ENCODE measurements around the gene LRIF1.

Gene LRIF1

DNA sequence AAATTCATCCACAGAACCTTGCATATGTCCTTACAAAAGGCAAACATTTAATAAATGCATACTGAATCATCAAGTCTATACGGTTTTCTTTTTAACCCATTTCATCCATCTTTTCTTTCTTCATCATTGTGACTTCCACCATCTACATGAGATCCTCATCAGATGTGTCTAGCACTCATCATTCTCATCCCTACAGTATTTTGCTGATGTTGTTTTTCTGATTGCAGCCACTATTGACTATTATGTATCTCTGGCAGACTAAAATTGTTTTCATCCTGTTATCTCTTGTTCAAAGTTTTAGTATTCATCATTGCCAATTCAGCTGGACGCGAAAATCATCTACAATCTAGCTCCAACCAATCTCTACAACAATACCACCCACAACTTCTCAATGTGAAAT is 5.9 kb downstream of the LRIF1 start:
- Histone ChIP-seq H3K4me3 (ENCODE audit: insufficient read depth, low read length, poor library complexity, severe bottlenecking) (no peak overlapping the region), H3K9me3 (ENCODE audit: insufficient read depth, low read length) (no peaks in the 10 kb centered on the region), H3K27me3 (ENCODE audit: low read length) (no peaks in the 10 kb centered on the region), H3K9me2 (replicated peaks; ENCODE audit: insufficient read depth, low read length) (no peaks in the 10 kb centered on the region), H3F3A (ENCODE audit: insufficient read depth) (no peaks in the 10 kb centered on the region; the same call in 1 of the 2 replicates), H3K27ac (ENCODE audit: low read depth, low read length) (no peak overlapping the region), H3K79me2 (ENCODE audit: insufficient read depth, low read length) (peaks cover 54% of the 10 kb centered on the region), H4K20me1 (ENCODE audit: low read depth, low read length) (no peaks in the 10 kb centered on the region), H3K36me3 (ENCODE audit: low read length) (peaks cover 20% of the 10 kb centered on the region; the same call in 1 of the 2 replicates), H3K9ac (ENCODE audit: low read length) (no peak overlapping the region), H2AFZ (ENCODE audit: low read depth, low read length, severe bottlenecking) (no peak overlapping the region), H3K4me2 (ENCODE audit: low read depth, low read length, poor library complexity, severe bottlenecking) (no peak overlapping the region)
- no peak for TF ChIP-seq EZH2phosphoT487 (conservative IDR thresholded peaks at IDR 0.05; ENCODE audit: low read length)
- TF ChIP-seq, protein P1, sequence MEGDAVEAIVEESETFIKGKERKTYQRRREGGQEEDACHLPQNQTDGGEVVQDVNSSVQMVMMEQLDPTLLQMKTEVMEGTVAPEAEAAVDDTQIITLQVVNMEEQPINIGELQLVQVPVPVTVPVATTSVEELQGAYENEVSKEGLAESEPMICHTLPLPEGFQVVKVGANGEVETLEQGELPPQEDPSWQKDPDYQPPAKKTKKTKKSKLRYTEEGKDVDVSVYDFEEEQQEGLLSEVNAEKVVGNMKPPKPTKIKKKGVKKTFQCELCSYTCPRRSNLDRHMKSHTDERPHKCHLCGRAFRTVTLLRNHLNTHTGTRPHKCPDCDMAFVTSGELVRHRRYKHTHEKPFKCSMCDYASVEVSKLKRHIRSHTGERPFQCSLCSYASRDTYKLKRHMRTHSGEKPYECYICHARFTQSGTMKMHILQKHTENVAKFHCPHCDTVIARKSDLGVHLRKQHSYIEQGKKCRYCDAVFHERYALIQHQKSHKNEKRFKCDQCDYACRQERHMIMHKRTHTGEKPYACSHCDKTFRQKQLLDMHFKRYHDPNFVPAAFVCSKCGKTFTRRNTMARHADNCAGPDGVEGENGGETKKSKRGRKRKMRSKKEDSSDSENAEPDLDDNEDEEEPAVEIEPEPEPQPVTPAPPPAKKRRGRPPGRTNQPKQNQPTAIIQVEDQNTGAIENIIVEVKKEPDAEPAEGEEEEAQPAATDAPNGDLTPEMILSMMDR (IDR thresholded peaks at IDR 0.05; ENCODE audit: insufficient read depth, low read length, poor library complexity, severe bottlenecking): no peak

DNA sequence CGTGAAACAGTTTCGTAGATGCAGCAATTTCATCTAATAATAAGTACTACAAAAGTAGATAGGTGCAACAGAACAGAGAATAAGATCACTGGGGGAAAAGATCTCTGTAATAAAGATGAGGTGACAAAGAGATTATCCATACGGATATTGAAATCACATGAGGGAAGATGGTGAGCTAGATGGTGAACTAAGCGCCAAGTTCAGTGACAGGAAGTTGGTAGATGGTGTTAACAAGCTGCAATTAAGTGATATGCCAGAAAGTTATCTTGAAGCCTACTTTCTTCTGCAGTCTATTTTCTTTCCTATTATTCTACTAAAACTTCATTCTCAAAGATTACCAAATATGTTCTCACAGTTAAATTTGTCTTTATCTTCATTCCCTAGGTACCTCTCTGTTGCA is 7.1 kb downstream of the LRIF1 start:
- no peak overlapping the region for H3K9ac ChIP-seq (ENCODE audit: low read length)
- no peaks in the 10 kb centered on the region for H3F3A ChIP-seq (ENCODE audit: insufficient read depth)
- H3K79me2 ChIP-seq (ENCODE audit: insufficient read depth, low read length): peaks cover 43% of the 10 kb centered on the region
- no peaks in the 10 kb centered on the region for H3K27me3 ChIP-seq (ENCODE audit: low read length)
- no peak overlapping the region for H3K27ac ChIP-seq (ENCODE audit: low read depth, low read length)
- H3K9me3 ChIP-seq (ENCODE audit: insufficient read depth, low read length): no peaks in the 10 kb centered on the region
- no peak overlapping the region for H2AFZ ChIP-seq (ENCODE audit: low read depth, low read length, severe bottlenecking)
- H4K20me1 ChIP-seq (ENCODE audit: low read depth, low read length): no peaks in the 10 kb centered on the region
- H3K36me3 ChIP-seq (ENCODE audit: low read length): peaks cover 14% of the 10 kb centered on the region
- no peak overlapping the region for H3K4me3 ChIP-seq (ENCODE audit: insufficient read depth, low read length, poor library complexity, severe bottlenecking)
- TF ChIP-seq, protein P1 (IDR thresholded peaks at IDR 0.05; ENCODE audit: insufficient read depth, low read length, poor library complexity, severe bottlenecking): no peak
- no peak for TF ChIP-seq EZH2phosphoT487 (conservative IDR thresholded peaks at IDR 0.05; ENCODE audit: low read length)
- no peak overlapping the region for H3K4me2 ChIP-seq (ENCODE audit: low read depth, low read length, poor library complexity, severe bottlenecking)
- no peaks in the 10 kb centered on the region for H3K9me2 ChIP-seq (replicated peaks; ENCODE audit: insufficient read depth, low read length)

DNA sequence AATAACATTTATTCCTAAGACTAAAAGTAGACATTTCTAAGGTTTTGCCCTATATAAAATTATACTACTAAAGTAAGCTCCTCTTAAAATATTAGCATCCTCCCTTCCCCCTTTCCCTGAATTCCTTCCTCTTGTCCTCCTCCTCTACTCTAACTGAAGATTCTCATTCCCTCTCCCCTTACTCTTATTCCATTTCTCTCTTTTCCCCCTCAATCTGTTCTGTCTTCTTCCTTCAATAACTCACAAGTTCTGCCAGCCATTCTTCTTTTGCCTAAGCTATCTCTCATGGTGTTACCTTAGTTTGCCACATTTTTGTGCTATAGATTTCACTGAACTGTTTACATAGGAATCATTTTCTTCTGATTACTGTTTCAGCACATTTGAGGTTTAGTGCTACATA is 10.7 kb downstream of the LRIF1 start:
- Histone ChIP-seq H3K79me2 (ENCODE audit: insufficient read depth, low read length) (peaks cover 13% of the 10 kb centered on the region; the same call in 1 of the 2 replicates), H2AFZ (ENCODE audit: low read depth, low read length, severe bottlenecking) (no peak overlapping the region), H3K4me2 (ENCODE audit: low read depth, low read length, poor library complexity, severe bottlenecking) (no peak overlapping the region), H3F3A (ENCODE audit: insufficient read depth) (no peaks in the 10 kb centered on the region), H3K27ac (ENCODE audit: low read depth, low read length) (no peak overlapping the region), H3K9me2 (replicated peaks; ENCODE audit: insufficient read depth, low read length) (no peaks in the 10 kb centered on the region), H3K27me3 (ENCODE audit: low read length) (no peaks in the 10 kb centered on the region), H3K9ac (ENCODE audit: low read length) (no peak overlapping the region), H4K20me1 (ENCODE audit: low read depth, low read length) (no peaks in the 10 kb centered on the region), H3K9me3 (ENCODE audit: insufficient read depth, low read length) (no peaks in the 10 kb centered on the region), H3K4me3 (ENCODE audit: insufficient read depth, low read length, poor library complexity, severe bottlenecking) (no peak overlapping the region), H3K36me3 (ENCODE audit: low read length) (peaks cover 10% of the 10 kb centered on the region)
- no peak for TF ChIP-seq EZH2phosphoT487 (conservative IDR thresholded peaks at IDR 0.05; ENCODE audit: low read length)
- TF ChIP-seq, protein P1 (IDR thresholded peaks at IDR 0.05; ENCODE audit: insufficient read depth, low read length, poor library complexity, severe bottlenecking): no peak
